ENCODE measurements around the gene GNG10.

- no peak for TF ChIP-seq CTCF (IDR thresholded peaks at IDR 0.05; ENCODE audit: insufficient read depth, low read length, poor library complexity, severe bottlenecking)
- no peak for TF ChIP-seq EZH2phosphoT487 (conservative IDR thresholded peaks at IDR 0.05; ENCODE audit: low read length)
Observed at GRCh38 chr9:111715471-111715870, 54.1 kb downstream of the GNG10 start.

All from SU-DHL-6 (cell line).